Heart right ventricle (tissue), 16 donors: ENCODE measurements around the gene PKM. TPM values are rescaled to one million over a fixed set of nuclear protein-coding genes. Genes with fewer than 3 reads are reported as not detected.
A peak's percentile ranks its signal among the peaks of the same experiment; 100 is the strongest.

ENCODE experiments used
- ATAC-seq, 8 donors: fragments of 200-7000 bp; cut with Tn5 transposase; one replicate each; pipeline ENCODE4 v1.9.1; 2020; ENCODE audit warnings: mild to moderate bottlenecking in 8 of 8, moderate library complexity in 8 of 8, moderate number of reproducible peaks in 1 of 8
- DNase-seq, 2 donors: peaks; one replicate each; pipeline ENCODE4 v3.0.0-alpha.2; 2020
- H3K27ac ChIP-seq, 10 donors: fragments of 200-600 bp; sonication (generic) in 2 of 10; one replicate each; pipeline versions ENCODE4 v1.5.0 to v1.8.0; 2020 to 2022; ENCODE audit warnings: mild to moderate bottlenecking in 3 of 10
- H3K27me3 ChIP-seq, 7 donors: fragments of 200-600 bp; one replicate each; pipeline ENCODE4 v1.8.0; 2021 to 2022; ENCODE audit warnings: mild to moderate bottlenecking in 2 of 7
- H3K36me3 ChIP-seq, 9 donors: fragments of 200-600 bp; sonication (generic) in 1 of 9; one replicate each; pipeline versions ENCODE4 v1.5.0 to v1.8.0; 2020 to 2022; ENCODE audit warnings: mild to moderate bottlenecking in 2 of 9
- H3K4me1 ChIP-seq, 9 donors: fragments of 200-600 bp; sonication (generic) in 1 of 9; one replicate each; pipeline versions ENCODE4 v1.5.0 to v1.8.0; 2020 to 2022; ENCODE audit warnings: mild to moderate bottlenecking in 4 of 9
- H3K4me3 ChIP-seq, 10 donors: fragments of 200-600 bp; sonication (generic) in 2 of 10; one replicate each; pipeline versions ENCODE4 v1.5.0 to v1.8.0; 2020 to 2022; ENCODE audit warnings: mild to moderate bottlenecking in 7 of 10, moderate library complexity in 2 of 10
- H3K9me3 ChIP-seq, 11 donors: fragments of 200-600 bp in 10 of 11; sonication (generic) in 2 of 11; one replicate each; pipeline versions ENCODE4 v1.5.0 to v1.8.0; 2013 to 2022; ENCODE audit warnings: mild to moderate bottlenecking in 2 of 11, control low read depth in 1 of 11, moderate library complexity in 1 of 11
- WGBS, 2 donors: extraction: QIAGEN DNeasy Blood & Tissue Kit; methylation state at CpG; one replicate each; pipeline ENCODE4 v1.1.7; 2013; ENCODE audit warnings: inconsistent platforms in 1 of 2; 5-methylcytosine and 5-hydroxymethylcytosine counted together
- intact Hi-C, 10 donors: fragments of 100-400 bp; cut with DNase I; formaldehyde crosslinking; loops; one replicate each; pipeline versions ENCODE4 v1.11.1 to v1.14.2; 2022
- polyA plus RNA-seq, 2 donors: library from polyadenylated mRNA; stranded (reverse); fragments of 200-250 nt; gene quantifications; one replicate each; pipeline ENCODE4 v1.2.3, GENCODE V29; 2013
- total RNA-seq, 10 donors: library from RNA; stranded (reverse); fragmentation: NEBNext Ultra II Directional in 3 of 10; extraction: Animal tissue kit (Norgen Biotek cat#: 25700) in 3 of 10; gene quantifications; one replicate each; pipeline versions ENCODE4 v1.2.1 to v1.2.4, GENCODE V29; 2021 to 2023
- TF ChIP-seq, protein P1 (sequence below), 9 donors: fragments of 200-600 bp; sonication (generic) in 2 of 9; IDR thresholded peaks; one replicate each; pipeline versions ENCODE4 v1.5.0 to v1.8.0; 2021 to 2022; ENCODE audit warnings: antibody characterized with exemption in 9 of 9, mild to moderate bottlenecking in 5 of 9, moderate library complexity in 1 of 9
- donor health status: Arrhythmogenic right ventricular cardiomyopathy.
- donor health status: ischemic (EF 13 %, LVEDD 7.1; RV severe dilation, severe dysfunction).
- donor health status: healthy with polysubstance abuse.
- donor health status: DM: no; HTN: yes; CAD: no.
- donor health status: DM: no; HTN: no; CAD: no.
- donor health status: ischemic (EF 25% LVEDD 6.9; RV normal size, moderate dysfunction).
- donor health status: ischemic (EF 25% LVEDD 5.7; RV mildly dilated, moderate dysfunction).
- donor health status: healthy.
- donor health status: DM: yes; HTN: yes; CAD: no.
- donor health status: Ischemic cardiomyopathy.
- donor health status: ischemic (EF 35%, LVEDD 5.7; RV mildly dilated, moderate dysfunction).
- donor health status: nonischemic (EF 11% LVEDD 7.7; RV severe dilation, severe dysfunction).
- donor health status: DM: yes; HTN: yes; CAD: no.
- donor health status: PGD.
- donor health status: ischemic (EF 29% LVEDD 5.4; RV normal size, mild dysfunction).
- donor health status: nonischemic (EF 23%, LVEDD 6.1; RV moderate dilation, normal function).

Gene PKM
- total and polyA plus RNA-seq, 12 donors, result 549 to 1,508 (median 1,040) TPM

DNA sequence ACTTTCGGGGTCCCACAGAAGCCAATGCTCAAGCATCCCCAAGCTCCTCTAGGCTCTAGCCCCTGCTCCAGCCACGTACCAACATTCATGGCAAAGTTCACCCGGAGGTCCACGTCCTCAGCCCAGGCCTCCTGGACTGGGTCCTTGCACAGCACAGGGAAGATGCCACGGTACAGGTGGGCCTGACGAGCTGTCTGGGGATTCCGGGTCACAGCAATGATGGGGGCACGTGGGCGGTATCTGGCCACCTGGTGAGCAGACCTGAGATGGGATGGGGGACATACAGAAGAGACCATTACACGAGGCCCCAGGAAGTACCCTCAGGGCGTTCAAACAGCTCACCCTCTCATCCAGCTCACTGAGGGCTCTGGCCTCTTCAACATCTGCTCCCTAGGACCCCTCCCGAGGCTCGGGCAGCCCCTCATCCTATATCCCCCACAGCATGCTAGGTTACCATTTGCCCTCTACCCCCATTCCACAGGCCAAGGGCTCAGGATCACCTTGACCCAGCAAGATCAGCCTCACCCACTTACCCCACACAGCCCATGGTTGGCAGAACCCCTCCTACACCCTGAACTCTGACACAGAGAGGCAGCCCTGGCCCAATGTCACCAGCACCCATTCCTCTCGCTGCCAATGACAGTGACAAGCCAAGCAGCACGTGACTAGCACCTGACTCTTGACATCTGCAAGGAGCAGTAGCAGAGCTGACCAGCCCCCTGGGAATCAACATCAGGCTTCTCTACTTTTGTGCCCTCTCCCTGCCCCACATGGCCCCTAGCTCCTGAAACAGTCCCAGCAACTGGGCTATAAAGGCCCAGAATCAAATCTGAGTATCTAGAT is 30.4 kb downstream of the PKM start:
- intact Hi-C loops, result loop anchor here in 6 of 10 donors (5.0 to 10.0 kb wide), 4 partner anchors 37 to 74 kb away; partner anchors contain the start of gene PARP6 (in 5 of the 6)
- TF ChIP-seq, protein P1, sequence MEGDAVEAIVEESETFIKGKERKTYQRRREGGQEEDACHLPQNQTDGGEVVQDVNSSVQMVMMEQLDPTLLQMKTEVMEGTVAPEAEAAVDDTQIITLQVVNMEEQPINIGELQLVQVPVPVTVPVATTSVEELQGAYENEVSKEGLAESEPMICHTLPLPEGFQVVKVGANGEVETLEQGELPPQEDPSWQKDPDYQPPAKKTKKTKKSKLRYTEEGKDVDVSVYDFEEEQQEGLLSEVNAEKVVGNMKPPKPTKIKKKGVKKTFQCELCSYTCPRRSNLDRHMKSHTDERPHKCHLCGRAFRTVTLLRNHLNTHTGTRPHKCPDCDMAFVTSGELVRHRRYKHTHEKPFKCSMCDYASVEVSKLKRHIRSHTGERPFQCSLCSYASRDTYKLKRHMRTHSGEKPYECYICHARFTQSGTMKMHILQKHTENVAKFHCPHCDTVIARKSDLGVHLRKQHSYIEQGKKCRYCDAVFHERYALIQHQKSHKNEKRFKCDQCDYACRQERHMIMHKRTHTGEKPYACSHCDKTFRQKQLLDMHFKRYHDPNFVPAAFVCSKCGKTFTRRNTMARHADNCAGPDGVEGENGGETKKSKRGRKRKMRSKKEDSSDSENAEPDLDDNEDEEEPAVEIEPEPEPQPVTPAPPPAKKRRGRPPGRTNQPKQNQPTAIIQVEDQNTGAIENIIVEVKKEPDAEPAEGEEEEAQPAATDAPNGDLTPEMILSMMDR (IDR thresholded peaks at IDR 0.05), result no peak
- Histone ChIP-seq H3K9me3 (no peaks in the 10 kb centered on the region), H3K27me3 (peaks cover 0 to 20% (median 9%) of the 10 kb centered on the region in 7 donors), H3K36me3 (peaks cover under 1 to 76% (median 54%) of the 10 kb centered on the region in 9 donors), H3K4me3 (no peak overlapping the region), H3K27ac (peak overlapping the region in 9 of 10 donors; percentile 22 to 82 (median 74)), H3K4me1 (peaks cover 27 to 64% (median 54%) of the 10 kb centered on the region in 9 donors)
- ATAC-seq (no peak), DNase-seq (no peak)
- 79 to 82% methylated on average over 15 of the region's 15 CpGs for WGBS, 2 donors

DNA sequence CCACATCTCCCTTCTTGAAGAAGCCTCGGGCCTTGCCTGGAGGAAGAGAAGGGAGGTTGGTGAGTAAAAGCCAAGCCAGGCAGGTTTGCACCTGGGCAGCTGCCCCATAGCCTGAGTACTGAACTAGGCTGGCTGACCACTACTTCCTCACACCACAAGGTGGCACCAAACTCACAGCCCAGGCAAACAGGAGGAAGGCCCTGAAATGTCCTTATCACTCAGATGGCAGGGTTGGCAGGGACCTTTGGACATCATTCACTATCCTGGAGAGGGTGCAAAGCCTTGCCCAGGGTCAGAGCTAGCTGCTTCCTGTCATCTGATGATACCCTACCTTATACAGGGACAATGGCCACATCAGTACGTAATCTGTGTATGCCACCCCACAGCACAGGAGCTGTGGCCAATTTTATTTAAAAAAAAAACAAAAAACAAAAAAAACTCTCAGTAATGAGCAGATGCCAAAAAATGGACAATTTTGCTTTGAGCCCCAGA is 31.2 kb downstream of the PKM start:
- TF ChIP-seq, protein P1 (IDR thresholded peaks at IDR 0.05), result peak; percentile 78 to 94 (median 91)
- H3K4me3 ChIP-seq, result no peak overlapping the region
- peaks cover 0 to 20% (median 9%) of the 10 kb centered on the region in 7 donors for H3K27me3 ChIP-seq
- peaks cover 0 to 68% (median 45%) of the 10 kb centered on the region in 9 donors for H3K36me3 ChIP-seq
- H3K9me3 ChIP-seq, result no peaks in the 10 kb centered on the region
- H3K27ac ChIP-seq, result peak overlapping the region in 7 of 10 donors; percentile 51 to 82 (median 75)
- peak; percentile 52 to 76 (median 62) for ATAC-seq
- WGBS, 2 donors, result 47 to 57% methylated on average over 2 of the region's 2 CpGs
- peaks cover 27 to 63% (median 54%) of the 10 kb centered on the region in 9 donors for H3K4me1 ChIP-seq
- intact Hi-C loops, result loop anchor here in 9 of 10 donors (1.0 to 10.0 kb wide), 8 partner anchors 32 to 87 kb away; partner anchors contain the start of genes PARP6 (in 5 of the 9) and PKM (in 3 of the 9)
- peak; percentile 65 to 82 for DNase-seq

DNA sequence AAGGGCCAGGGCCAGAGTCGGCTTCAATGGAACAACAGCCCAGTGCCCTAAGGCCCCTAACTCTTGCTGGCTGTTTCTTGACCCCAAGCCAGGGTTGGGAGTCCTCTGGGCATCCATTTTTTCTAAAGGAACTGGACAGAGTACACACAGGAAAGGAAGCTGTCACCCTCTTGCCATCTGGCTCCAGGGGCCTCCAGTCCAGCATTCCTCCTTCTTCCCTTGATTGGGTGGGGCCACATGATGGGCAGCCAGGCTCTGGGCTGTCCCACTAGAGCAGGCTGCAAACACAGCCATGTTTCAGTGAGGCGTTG is 31.8 kb downstream of the PKM start:
- Histone ChIP-seq H3K36me3 (peaks cover 0 to 62% (median 39%) of the 10 kb centered on the region in 9 donors), H3K4me1 (peaks cover 27 to 57% (median 49%) of the 10 kb centered on the region in 9 donors), H3K27me3 (peaks cover 0 to 20% (median 9%) of the 10 kb centered on the region in 7 donors), H3K4me3 (no peak overlapping the region), H3K27ac (no peak overlapping the region), H3K9me3 (no peaks in the 10 kb centered on the region)
- ATAC-seq, result no peak
- WGBS, 2 donors, result 95 to 100% methylated on average over 2 of the region's 2 CpGs
- intact Hi-C loops, result loop anchor here in 6 of 10 donors (1.0 to 10.0 kb wide), 4 partner anchors 32 to 88 kb away; partner anchors contain the start of gene PKM (in 3 of the 6)
- no peak for DNase-seq
- TF ChIP-seq, protein P1 (IDR thresholded peaks at IDR 0.05), result no peak
